Esophagus muscularis mucosa (tissue), 4 donors: Measurements from ENCODE around the gene MFN2. TPM values are rescaled to one million over a fixed set of nuclear protein-coding genes. Genes with fewer than 3 reads are reported as not detected.
"Not testable (repeated sequence)": the region's sequence is repeated elsewhere in the genome, so short reads cannot be mapped to it uniquely, and the experiment has no call there.

Source experiments
- DNase-seq: peaks from one replicate; pipeline ENCODE4 v3.0.0-alpha.2; 2017; ENCODE audit errors: extremely low spot score
- H3K27ac ChIP-seq, 4 donors: fragments of 200-600 bp; sonication (generic); replicated peaks in 1 of 4; 1 replicate in 3 of 4; 2 replicates in 1 of 4; pipeline ENCODE4 v1.5.1; 2016 to 2019; ENCODE audit warnings: mild to moderate bottlenecking in 1 of 4
- H3K27me3 ChIP-seq, 4 donors: fragments of 200-600 bp; sonication (generic); one replicate each; pipeline versions ENCODE4 v1.5.1 to v1.6.0; 2016 to 2019
- H3K36me3 ChIP-seq, 4 donors: fragments of 200-600 bp; sonication (generic); one replicate each; pipeline ENCODE4 v1.5.1; 2016 to 2019
- H3K4me1 ChIP-seq, 4 donors: fragments of 200-600 bp; sonication (generic); one replicate each; pipeline ENCODE4 v1.5.1; 2016 to 2019
- H3K4me3 ChIP-seq, 4 donors: fragments of 200-600 bp; sonication (generic); 1 replicate in 2 of 4; 2 replicates in 2 of 4; pipeline ENCODE4 v1.5.1; 2016 to 2019; ENCODE audit warnings: mild to moderate bottlenecking in 4 of 4, moderate library complexity in 1 of 4
- H3K9me3 ChIP-seq, 4 donors: fragments of 200-600 bp; sonication (generic); 1 replicate in 3 of 4; 2 replicates in 1 of 4; pipeline ENCODE4 v1.5.1; 2016 to 2019
- CTCF ChIP-seq, 3 experiments: fragments of 200-600 bp in 2 of 3; fragments of 450-650 bp in 1 of 3; sonication (generic) in 2 of 3; IDR thresholded peaks; one replicate each; pipeline ENCODE4 v1.5.1; 2017 to 2019; ENCODE audit warnings: antibody characterized with exemption in 3 of 3, mild to moderate bottlenecking in 2 of 3, moderate library complexity in 1 of 3
- EP300 ChIP-seq: sonication (generic); formaldehyde crosslinking; IDR thresholded peaks from one replicate; pipeline ENCODE4 v1.6.1; 2017; ENCODE audit warnings: antibody characterized with exemption
- POLR2A ChIP-seq: fragments of 450-650 bp; IDR thresholded peaks from one replicate; pipeline ENCODE4 v1.6.1; 2017; ENCODE audit warnings: antibody characterized with exemption, moderate library complexity, mild to moderate bottlenecking, low read depth
- POLR2AphosphoS5 ChIP-seq, 2 donors: sonication (generic); formaldehyde crosslinking; IDR thresholded peaks; one replicate each; pipeline ENCODE4 v1.6.1; 2017; ENCODE audit warnings: antibody characterized with exemption in 2 of 2
- WGBS: methylation state at CpG from one replicate; pipeline ENCODE4 v1.1.5; 2018; 5-methylcytosine and 5-hydroxymethylcytosine counted together
- intact Hi-C: fragments of 100-400 bp; cut with DNase I; formaldehyde crosslinking; loops from one replicate; pipeline ENCODE4 v1.15.1; 2023
- total RNA-seq, 4 donors: library from RNA; depleted of rRNA; stranded (reverse); fragments of >200 nt; gene quantifications; one replicate each; pipeline versions ENCODE4 v1.1.0 to v1.2.1, GENCODE V29; 2016

The MFN2 gene
- total RNA-seq, 4 donors from 2014 or later, result 166 to 242 (median 191) TPM

DNA sequence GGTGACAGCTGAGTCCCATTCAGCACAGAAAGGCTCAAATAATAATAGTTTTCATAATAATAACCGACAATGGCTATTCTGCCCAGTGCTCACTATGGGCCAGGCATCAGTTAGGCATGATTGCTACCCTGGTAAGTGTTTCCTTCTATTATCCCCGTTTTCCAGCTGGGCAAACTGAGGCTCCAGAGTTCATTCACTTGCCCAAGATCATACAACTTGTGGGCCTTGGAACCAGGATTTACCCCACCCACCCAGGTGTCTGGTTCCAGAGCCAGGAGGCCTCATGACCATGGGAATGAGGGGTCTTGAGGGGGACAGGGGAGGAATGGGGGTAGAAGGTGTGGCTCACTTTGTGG lies 45.2 kb upstream of the MFN2 start:
- TF ChIP-seq CTCF (IDR thresholded peaks at IDR 0.05), result no peak
- no peak for TF ChIP-seq POLR2A
- TF ChIP-seq POLR2AphosphoS5 (IDR thresholded peaks at IDR 0.05), result no peak
- TF ChIP-seq EP300, result no peak
- intact Hi-C loops, result loop anchor here (5.0 kb wide), 1 partner anchor 42 kb away; no protein-coding TSS in a partner anchor

GRCh38 chr1:11935733-11936132 lies 44.5 kb upstream of the MFN2 start:
- 79% methylated on average over 3 of the region's 10 CpGs for WGBS
- intact Hi-C loops, result loop anchor here (5.0 kb wide), 1 partner anchor 42 kb away; no protein-coding TSS in a partner anchor
- Histone ChIP-seq H3K4me3 (peak overlapping the region; percentile 66 to 87 (median 80)), H3K27ac (peak overlapping the region; percentile 87 to 93 (median 92)), H3K4me1 (peaks cover 57 to 77% (median 76%) of the 10 kb centered on the region in 4 donors)
- not testable (repeated sequence) for H3K36me3 ChIP-seq, H3K9me3 ChIP-seq, H3K27me3 ChIP-seq, DNase-seq

More for the DNA sequence above, 45.2 kb upstream of the MFN2 start:
- H3K4me1 ChIP-seq, result peaks cover 57 to 77% (median 76%) of the 10 kb centered on the region in 4 donors
- no peak for DNase-seq
- H3K9me3 ChIP-seq, result no peaks in the 10 kb centered on the region
- H3K27me3 ChIP-seq, result no peaks in the 10 kb centered on the region
- H3K27ac ChIP-seq, result peak overlapping the region; percentile 87 to 93 (median 92)
- H3K36me3 ChIP-seq, result peaks cover 0 to 8% (median 0%) of the 10 kb centered on the region in 4 donors
- 13% methylated on average over 2 of the region's 2 CpGs for WGBS
- H3K4me3 ChIP-seq, result peak overlapping the region; percentile 66 to 87 (median 80)

- peaks cover 0 to 24% (median 3%) of the 10 kb centered on the region in 4 donors for H3K36me3 ChIP-seq
- no peak for DNase-seq
- H3K4me3 ChIP-seq, result no peak overlapping the region
- H3K9me3 ChIP-seq, result no peaks in the 10 kb centered on the region
- intact Hi-C loops, result loop anchor here (5.0 kb wide), 1 partner anchor 38 kb away; no protein-coding TSS in a partner anchor
- peaks cover 45 to 78% (median 71%) of the 10 kb centered on the region in 4 donors for H3K4me1 ChIP-seq
- H3K27ac ChIP-seq, result peak overlapping the region; percentile 24 to 63 (median 54)
- 59% methylated on average over 9 of the region's 15 CpGs for WGBS
- H3K27me3 ChIP-seq, result no peaks in the 10 kb centered on the region
- TF ChIP-seq POLR2AphosphoS5 (IDR thresholded peaks at IDR 0.05), result peak in 1 of 2 donors; percentile 11
- no peak for TF ChIP-seq EP300
Measured at GRCh38 chr1:11938722-11939526, 41.3 kb upstream of the MFN2 start.

GRCh38 chr1:11939794-11940193 lies 40.5 kb upstream of the MFN2 start:
- H3K9me3 ChIP-seq, DNase-seq, H3K27me3 ChIP-seq, H3K4me3 ChIP-seq: not testable (repeated sequence)
- Histone ChIP-seq H3K36me3 (peaks cover 0 to 32% (median 10%) of the 10 kb centered on the region in 4 donors), H3K27ac (peak overlapping the region; percentile 17 to 63 (median 54)), H3K4me1 (peaks cover 41 to 75% (median 67%) of the 10 kb centered on the region in 4 donors)
- WGBS, result 95% methylated on average over 7 of the region's 7 CpGs
- intact Hi-C loops, result loop anchor here (5.0 kb wide), 1 partner anchor 38 kb away; no protein-coding TSS in a partner anchor

- Histone ChIP-seq H3K9me3 (no peaks in the 10 kb centered on the region), H3K4me1 (peaks cover 37 to 69% (median 62%) of the 10 kb centered on the region in 4 donors), H3K4me3 (no peak overlapping the region), H3K27me3 (no peaks in the 10 kb centered on the region), H3K36me3 (peaks cover 0 to 35% (median 11%) of the 10 kb centered on the region in 4 donors), H3K27ac (peak overlapping the region; percentile 10 to 63 (median 28))
- DNase-seq, result no peak
- WGBS, result 72% methylated on average over 9 of the region's 9 CpGs
- no peak for TF ChIP-seq CTCF (IDR thresholded peaks at IDR 0.05)
- TF ChIP-seq EP300, result no peak
- TF ChIP-seq POLR2AphosphoS5 (IDR thresholded peaks at IDR 0.05), result peak; percentile 31 to 69
- TF ChIP-seq POLR2A, result no peak
- intact Hi-C loops, result no loop called here
Measured at GRCh38 chr1:11940260-11940921, 39.9 kb upstream of the MFN2 start.

- no peak overlapping the region for H3K27ac ChIP-seq
- H3K9me3 ChIP-seq, result no peaks in the 10 kb centered on the region
- peaks cover 0 to 38% (median 13%) of the 10 kb centered on the region in 4 donors for H3K36me3 ChIP-seq
- TF ChIP-seq POLR2A (no peak), CTCF (IDR thresholded peaks at IDR 0.05) (no peak), EP300 (no peak), POLR2AphosphoS5 (IDR thresholded peaks at IDR 0.05) (no peak)
- no peaks in the 10 kb centered on the region for H3K27me3 ChIP-seq
- DNase-seq, result no peak
- peaks cover 28 to 51% (median 43%) of the 10 kb centered on the region in 4 donors for H3K4me1 ChIP-seq
- intact Hi-C loops, result no loop called here
- WGBS, result 85% methylated on average over 4 of the region's 4 CpGs
- no peak overlapping the region for H3K4me3 ChIP-seq
Measured at GRCh38 chr1:11942280-11942679, 38.0 kb upstream of the MFN2 start.
